ENCODE data around the gene ING2.

- no peak for TF ChIP-seq CTBP1 (IDR thresholded peaks at IDR 0.05; ENCODE audit: borderline replicate concordance)
- no peak for TF ChIP-seq FOXA1 (IDR thresholded peaks at IDR 0.05)
- no peak for TF ChIP-seq HDGF (IDR thresholded peaks at IDR 0.05; ENCODE audit: borderline replicate concordance)
- TF ChIP-seq FOXK2 (IDR thresholded peaks at IDR 0.05): no peak
- TF ChIP-seq TARDBP (IDR thresholded peaks at IDR 0.05): no peak
- no peak for TF ChIP-seq ELF4 (IDR thresholded peaks at IDR 0.05)
- no peak for TF ChIP-seq SUZ12 (IDR thresholded peaks at IDR 0.05)
- no peak for TF ChIP-seq BHLHE40 (IDR thresholded peaks at IDR 0.05; ENCODE audit: borderline replicate concordance)
- no peak for TF ChIP-seq FOXM1 (IDR thresholded peaks at IDR 0.05; ENCODE audit: borderline replicate concordance)
- TF ChIP-seq L3MBTL2 (conservative IDR thresholded peaks at IDR 0.05): no peak
Observed at GRCh38 chr4:183533698-183534097, 28.8 kb downstream of the ING2 start.

All from HEK293T (cell line).